HepG2 (cell line): ENCODE results near the gene MYO1C. TPM values are rescaled to one million over a fixed set of nuclear protein-coding genes. Genes with fewer than 3 reads are reported as not detected.

Experiments
- ASH2L ChIP-seq: fragments of 300-600, 200-600 bp; sonication (generic); IDR thresholded peaks from 2 replicates; pipeline ENCODE4 v1.7.0; 2017; ENCODE audit warnings: low read depth, mild to moderate bottlenecking, moderate library complexity, mixed read lengths, low read length; ENCODE audit not compliant: insufficient read length
- FOXJ3 ChIP-seq: sonication (generic); formaldehyde crosslinking; IDR thresholded peaks from 2 replicates; pipeline ENCODE4 v1.4.0; 2020; ENCODE audit warnings: missing genetic modification reagents, mild to moderate bottlenecking, borderline replicate concordance
- GATAD1 ChIP-seq: IDR thresholded peaks from 2 replicates; pipeline ENCODE4 v1.6.1; 2016; ENCODE audit warnings: missing genetic modification reagents, missing compliant biosample characterization
- GATAD2A ChIP-seq: IDR thresholded peaks from 2 replicates; pipeline ENCODE4 v1.6.1; 2016
- HDAC2 ChIP-seq: sonication (generic); formaldehyde crosslinking; IDR thresholded peaks from 2 replicates; pipeline ENCODE4 v1.4.0; 2020; ENCODE audit warnings: missing genetic modification reagents
- HNF1B ChIP-seq: sonication (generic); formaldehyde crosslinking; IDR thresholded peaks from 2 replicates; pipeline ENCODE4 v1.5.1; 2020; ENCODE audit warnings: mild to moderate bottlenecking, moderate library complexity, missing genetic modification reagents
- HNF4A ChIP-seq: sonication (generic); formaldehyde crosslinking; IDR thresholded peaks from 2 replicates; pipeline ENCODE4 v1.4.0; 2020; ENCODE audit warnings: missing genetic modification reagents
- HOXA5 ChIP-seq: sonication (generic); formaldehyde crosslinking; IDR thresholded peaks from 2 replicates; pipeline ENCODE4 v1.4.0; 2020; ENCODE audit warnings: missing genetic modification reagents
- MEIS2 ChIP-seq: sonication (generic); formaldehyde crosslinking; IDR thresholded peaks from 2 replicates; pipeline ENCODE4 v1.9.0; 2021; ENCODE audit warnings: mild to moderate bottlenecking, missing genetic modification reagents
- NCOR1 ChIP-seq: fragments of 200-600 bp; sonication (generic); IDR thresholded peaks from 2 replicates; pipeline ENCODE4 v1.7.0; 2017; ENCODE audit warnings: antibody characterized with exemption, low read length, borderline replicate concordance
- PPARG ChIP-seq: conservative IDR thresholded peaks from 2 replicates; pipeline ENCODE4 v1.6.1; 2016; ENCODE audit warnings: missing biosample characterization, missing genetic modification reagents
- SAP130 ChIP-seq: IDR thresholded peaks from 2 replicates; pipeline ENCODE4 v1.6.1; 2016; ENCODE audit warnings: low read depth
- THAP11 ChIP-seq: IDR thresholded peaks from 2 replicates; pipeline ENCODE4 v1.6.1; 2016; ENCODE audit warnings: missing biosample characterization, missing genetic modification reagents
- ZBTB20 ChIP-seq: sonication (generic); formaldehyde crosslinking; IDR thresholded peaks from 2 replicates; pipeline ENCODE4 v1.8.1; 2023; ENCODE audit warnings: missing genetic modification reagents, low read depth, mild to moderate bottlenecking, borderline replicate concordance
- ZBTB4 ChIP-seq: sonication (generic); formaldehyde crosslinking; IDR thresholded peaks from 2 replicates; pipeline ENCODE4 v1.4.0; 2020; ENCODE audit warnings: missing genetic modification reagents, mild to moderate bottlenecking, borderline replicate concordance
- ZFP36L1 ChIP-seq: sonication (generic); formaldehyde crosslinking; IDR thresholded peaks from 2 replicates; pipeline ENCODE4 v1.8.0; 2022; ENCODE audit warnings: mild to moderate bottlenecking, missing genetic modification reagents, moderate library complexity
- ZNF280D ChIP-seq: sonication (generic); formaldehyde crosslinking; IDR thresholded peaks from 2 replicates; pipeline ENCODE4 v1.5.1; 2020; ENCODE audit warnings: mild to moderate bottlenecking, missing genetic modification reagents
- ZNF292 ChIP-seq: sonication (generic); formaldehyde crosslinking; IDR thresholded peaks from 2 replicates; pipeline ENCODE4 v1.8.1; 2022; ENCODE audit warnings: mild to moderate bottlenecking, low read depth, missing genetic modification reagents, borderline replicate concordance
- ZNF598 ChIP-seq: sonication (generic); formaldehyde crosslinking; IDR thresholded peaks from 2 replicates; pipeline ENCODE4 v1.5.1; 2020; ENCODE audit warnings: mild to moderate bottlenecking, missing genetic modification reagents, borderline replicate concordance
- ZNF782 ChIP-seq: sonication (generic); formaldehyde crosslinking; IDR thresholded peaks from 2 replicates; pipeline ENCODE4 v1.4.0; 2020; ENCODE audit warnings: missing genetic modification reagents, mild to moderate bottlenecking, borderline replicate concordance
- ZNF792 ChIP-seq: IDR thresholded peaks from 2 replicates; pipeline ENCODE4 v1.6.1; 2016
- ZSCAN29 ChIP-seq: sonication (generic); formaldehyde crosslinking; conservative IDR thresholded peaks from 2 replicates; pipeline ENCODE4 v1.4.0; 2020; ENCODE audit warnings: mild to moderate bottlenecking, missing genetic modification reagents
- polyA plus RNA-seq, 8 experiments: library from polyadenylated mRNA; depleted of rRNA in 3 of 8; stranded (reverse) in 7 of 8; unstranded in 1 of 8; fragments of >200 nt; fragmentation: Illumina TruSeq in 4 of 8; extraction: Trizol in 4 of 8; gene quantifications; 2 replicates each; pipeline versions ENCODE4 v1.2.1 to v1.2.3, GENCODE V29; 2011 to 2016; ENCODE audit warnings: low read depth in 4 of 8, missing spikeins in 1 of 8, mixed read lengths in 1 of 8; ENCODE audit not compliant: insufficient read depth in 1 of 8
- total RNA-seq, 5 experiments: library from RNA; depleted of rRNA; stranded (reverse); fragments of >200 nt; fragmentation: Illumina TruSeq; extraction: Trizol; gene quantifications; 2 replicates each; pipeline ENCODE4 v1.2.3, GENCODE V29; 2016; ENCODE audit warnings: low read depth in 1 of 5

MYO1C gene
- total and polyA plus RNA-seq, 2 of the 13 experiments (the other 11 are each of a cell fraction or from before 2014, with no cell fraction given): 22.7 to 40.8 TPM

GRCh38 chr17:1515640-1516387 is 23.3 kb upstream of the MYO1C start (continued):
- TF ChIP-seq ZBTB4 (CRISPR knock-in tag) (0 out of 2 replicates have a peak, but pooled peaks have one; percentile 15), ASH2L (peak; percentile 14), PPARG (CRISPR knock-in tag) (0 out of 2 replicates have a peak, but pooled peaks have one; percentile 40), NCOR1 (no peak), HNF1B (CRISPR knock-in tag) (peak; percentile 57), ZNF598 (CRISPR knock-in tag) (no peak), FOXJ3 (CRISPR knock-in tag) (0 out of 2 replicates have a peak, but pooled peaks have one; percentile 33), ZNF280D (peak; percentile 65; the same call in 1 of the 2 replicates), HNF4A (CRISPR knock-in tag) (0 out of 2 replicates have a peak, but pooled peaks have one; percentile 8), ZNF792 (0 out of 2 replicates have a peak, but pooled peaks have one; percentile 16), GATAD1 (CRISPR knock-in tag) (peak; percentile 73), MEIS2 (CRISPR knock-in tag) (0 out of 2 replicates have a peak, but pooled peaks have one; percentile 37), HDAC2 (no peak), GATAD2A (CRISPR knock-in tag) (peak; percentile 55; the same call in 1 of the 2 replicates), ZBTB20 (CRISPR knock-in tag) (peak; percentile 26; the same call in 1 of the 2 replicates), HOXA5 (CRISPR knock-in tag) (no peak), SAP130 (peak; percentile 68), ZFP36L1 (CRISPR knock-in tag) (peak; percentile 40; the same call in 1 of the 2 replicates), ZSCAN29 (CRISPR knock-in tag) (peak; percentile 37; the same call in 1 of the 2 replicates), THAP11 (peak; percentile 60; the same call in 1 of the 2 replicates), ZNF782 (peak; percentile 20; the same call in 1 of the 2 replicates), ZNF292 (CRISPR knock-in tag) (peak; percentile 44; the same call in 1 of the 2 replicates)
